Astrocyte (in vitro differentiated cells and primary cell): Measurements from ENCODE around the gene CES5A. TPM values are rescaled to one million over a fixed set of nuclear protein-coding genes. Genes with fewer than 3 reads are reported as not detected.

Experiments
- DNase-seq: peaks from one replicate; pipeline ENCODE4 v3.0.0-alpha.2; 2010; ENCODE audit warnings: low read depth
- FAIRE-seq: peaks from 2 replicates; lab custom pipeline; 2011; peaks lifted over from hg19 to GRCh38; lab: Jason Lieb, UNC
- H2AFZ ChIP-seq: 2 replicates; pipeline ENCODE4 v1.6.0; 2012; ENCODE audit warnings: low read depth, low read length, inconsistent platforms
- H3K27ac ChIP-seq: 2 replicates; pipeline ENCODE4 v1.5.1; 2011; ENCODE audit warnings: low read depth, low read length, inconsistent platforms
- H3K27me3 ChIP-seq: 2 replicates; pipeline ENCODE4 v1.6.0; 2011; ENCODE audit warnings: low read length, inconsistent platforms; ENCODE audit not compliant: insufficient read depth
- H3K36me3 ChIP-seq: 2 replicates; pipeline ENCODE4 v1.5.1; 2011; ENCODE audit warnings: low read length, inconsistent platforms; ENCODE audit not compliant: insufficient read depth
- H3K4me1 ChIP-seq: 2 replicates; pipeline ENCODE4 v1.5.1; 2011; ENCODE audit warnings: low read length, inconsistent platforms; ENCODE audit not compliant: insufficient read depth
- H3K4me2 ChIP-seq: 2 replicates; pipeline ENCODE4 v1.6.0; 2012; ENCODE audit warnings: low read length, inconsistent platforms
- H3K4me3 ChIP-seq: 2 replicates; pipeline ENCODE4 v1.5.1; 2011; ENCODE audit warnings: low read depth, mild to moderate bottlenecking, low read length, inconsistent platforms; ENCODE audit not compliant: insufficient read depth
- H3K79me2 ChIP-seq: 2 replicates; pipeline ENCODE4 v1.6.0; 2012; ENCODE audit warnings: mild to moderate bottlenecking, low read length, inconsistent platforms; ENCODE audit not compliant: insufficient read depth
- H3K9ac ChIP-seq: 2 replicates; pipeline ENCODE4 v1.6.0; 2012; ENCODE audit warnings: mild to moderate bottlenecking, low read length, inconsistent platforms
- H3K9me3 ChIP-seq: 2 replicates; pipeline ENCODE4 v1.5.1; 2012; ENCODE audit warnings: low read depth, mild to moderate bottlenecking, low read length, inconsistent platforms; ENCODE audit not compliant: insufficient read depth
- H4K20me1 ChIP-seq: 2 replicates; pipeline ENCODE4 v1.6.0; 2012; ENCODE audit warnings: low read length, inconsistent platforms; ENCODE audit not compliant: insufficient read depth
- H3K27ac Mint-ChIP-seq: one replicate; pipeline ENCODE4 v1.8.0; 2021; ENCODE audit warnings: mild to moderate bottlenecking, mixed read lengths; ENCODE audit not compliant: unreplicated experiment
- H3K27me3 Mint-ChIP-seq: one replicate; pipeline ENCODE4 v1.8.0; 2021; ENCODE audit warnings: low read depth, mixed read lengths; ENCODE audit not compliant: unreplicated experiment
- H3K36me3 Mint-ChIP-seq: one replicate; pipeline ENCODE4 v1.8.0; 2021; ENCODE audit warnings: low read depth, mixed read lengths; ENCODE audit not compliant: unreplicated experiment
- H3K4me1 Mint-ChIP-seq: one replicate; pipeline ENCODE4 v1.8.0; 2021; ENCODE audit warnings: low read depth, mixed read lengths; ENCODE audit not compliant: unreplicated experiment
- H3K4me3 Mint-ChIP-seq: one replicate; pipeline ENCODE4 v1.8.0; 2021; ENCODE audit warnings: mild to moderate bottlenecking, moderate library complexity, mixed read lengths; ENCODE audit not compliant: unreplicated experiment
- H3K9me3 Mint-ChIP-seq: one replicate; pipeline ENCODE4 v1.8.0; 2021; ENCODE audit warnings: mild to moderate bottlenecking, mixed read lengths; ENCODE audit not compliant: unreplicated experiment
- EZH2 ChIP-seq: IDR thresholded peaks from 2 replicates; pipeline ENCODE4 v1.6.1; 2012; ENCODE audit warnings: mild to moderate bottlenecking, low read length, inconsistent platforms; ENCODE audit not compliant: insufficient read depth
- total RNA-seq: library from RNA; stranded (reverse); gene quantifications from 2 replicates; pipeline ENCODE4 v1.2.1, GENCODE V29; 2021
- TF ChIP-seq, protein P1 (sequence below): IDR thresholded peaks from 2 replicates; pipeline ENCODE4 v1.5.1; 2011; ENCODE audit warnings: low read depth, mild to moderate bottlenecking, inconsistent platforms, low read length, moderate library complexity; ENCODE audit not compliant: insufficient read depth

The CES5A gene
- total RNA-seq, 1 donor from 2014 or later: not detected

DNA sequence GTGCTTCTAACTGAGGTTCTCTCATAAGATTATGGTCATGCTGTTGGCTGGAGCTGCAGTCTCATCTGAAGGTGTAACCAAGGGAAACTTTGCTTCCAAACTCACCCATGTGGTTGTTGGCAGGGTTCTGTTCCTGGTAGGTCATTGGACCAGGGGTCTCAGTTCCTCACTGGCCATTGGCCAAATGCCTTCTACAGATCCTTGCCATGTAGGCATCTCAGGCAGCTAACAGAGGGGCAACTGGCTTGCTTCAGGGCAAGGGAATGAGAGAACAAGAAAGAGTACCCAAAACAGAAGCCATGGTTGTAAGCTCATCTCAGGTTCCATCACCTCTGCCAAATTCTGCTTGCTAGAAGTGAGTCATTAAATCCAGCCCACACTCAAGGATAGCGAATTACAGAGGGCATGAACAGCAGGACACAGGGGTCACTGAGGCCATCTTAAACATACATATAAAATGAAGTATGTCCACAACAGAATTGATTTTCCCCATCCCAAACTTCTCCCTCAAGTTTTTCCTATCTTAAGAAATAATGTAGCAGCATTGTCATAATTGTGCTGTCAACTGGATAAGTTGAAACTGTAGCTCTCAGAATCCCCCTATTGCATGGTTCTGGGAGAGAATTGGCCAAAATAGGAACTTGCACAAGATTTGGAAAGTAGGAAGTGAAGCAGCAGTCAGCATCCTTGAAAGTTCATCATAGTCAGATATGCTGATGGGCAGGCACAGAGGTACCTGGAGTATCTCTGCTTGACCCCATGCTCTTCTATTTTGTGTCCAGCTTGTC lies 42.4 kb upstream of the CES5A start:
- no peaks in the 10 kb centered on the region for H3K4me1 ChIP-seq
- no peaks in the 10 kb centered on the region for H3K36me3 Mint-ChIP-seq
- no peak overlapping the region for H3K4me2 ChIP-seq
- no peak overlapping the region for H3K27ac Mint-ChIP-seq
- H3K9me3 Mint-ChIP-seq: peaks cover 1% of the 10 kb centered on the region
- no peak overlapping the region for H3K27ac ChIP-seq
- DNase-seq (no peak), FAIRE-seq (no peak)
- no peak overlapping the region for H3K4me3 ChIP-seq
- peaks cover 3% of the 10 kb centered on the region for H3K4me1 Mint-ChIP-seq
- no peaks in the 10 kb centered on the region for H3K9me3 ChIP-seq
- no peaks in the 10 kb centered on the region for H3K36me3 ChIP-seq
- H4K20me1 ChIP-seq: no peaks in the 10 kb centered on the region
- TF ChIP-seq EZH2: no peak
- TF ChIP-seq, protein P1, sequence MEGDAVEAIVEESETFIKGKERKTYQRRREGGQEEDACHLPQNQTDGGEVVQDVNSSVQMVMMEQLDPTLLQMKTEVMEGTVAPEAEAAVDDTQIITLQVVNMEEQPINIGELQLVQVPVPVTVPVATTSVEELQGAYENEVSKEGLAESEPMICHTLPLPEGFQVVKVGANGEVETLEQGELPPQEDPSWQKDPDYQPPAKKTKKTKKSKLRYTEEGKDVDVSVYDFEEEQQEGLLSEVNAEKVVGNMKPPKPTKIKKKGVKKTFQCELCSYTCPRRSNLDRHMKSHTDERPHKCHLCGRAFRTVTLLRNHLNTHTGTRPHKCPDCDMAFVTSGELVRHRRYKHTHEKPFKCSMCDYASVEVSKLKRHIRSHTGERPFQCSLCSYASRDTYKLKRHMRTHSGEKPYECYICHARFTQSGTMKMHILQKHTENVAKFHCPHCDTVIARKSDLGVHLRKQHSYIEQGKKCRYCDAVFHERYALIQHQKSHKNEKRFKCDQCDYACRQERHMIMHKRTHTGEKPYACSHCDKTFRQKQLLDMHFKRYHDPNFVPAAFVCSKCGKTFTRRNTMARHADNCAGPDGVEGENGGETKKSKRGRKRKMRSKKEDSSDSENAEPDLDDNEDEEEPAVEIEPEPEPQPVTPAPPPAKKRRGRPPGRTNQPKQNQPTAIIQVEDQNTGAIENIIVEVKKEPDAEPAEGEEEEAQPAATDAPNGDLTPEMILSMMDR: no peak
- no peaks in the 10 kb centered on the region for H3K79me2 ChIP-seq
- H3K4me3 Mint-ChIP-seq: no peak overlapping the region
- H3K27me3 Mint-ChIP-seq: peaks cover 5% of the 10 kb centered on the region
- H2AFZ ChIP-seq: no peak overlapping the region
- no peaks in the 10 kb centered on the region for H3K27me3 ChIP-seq
- H3K9ac ChIP-seq: no peak overlapping the region

DNA sequence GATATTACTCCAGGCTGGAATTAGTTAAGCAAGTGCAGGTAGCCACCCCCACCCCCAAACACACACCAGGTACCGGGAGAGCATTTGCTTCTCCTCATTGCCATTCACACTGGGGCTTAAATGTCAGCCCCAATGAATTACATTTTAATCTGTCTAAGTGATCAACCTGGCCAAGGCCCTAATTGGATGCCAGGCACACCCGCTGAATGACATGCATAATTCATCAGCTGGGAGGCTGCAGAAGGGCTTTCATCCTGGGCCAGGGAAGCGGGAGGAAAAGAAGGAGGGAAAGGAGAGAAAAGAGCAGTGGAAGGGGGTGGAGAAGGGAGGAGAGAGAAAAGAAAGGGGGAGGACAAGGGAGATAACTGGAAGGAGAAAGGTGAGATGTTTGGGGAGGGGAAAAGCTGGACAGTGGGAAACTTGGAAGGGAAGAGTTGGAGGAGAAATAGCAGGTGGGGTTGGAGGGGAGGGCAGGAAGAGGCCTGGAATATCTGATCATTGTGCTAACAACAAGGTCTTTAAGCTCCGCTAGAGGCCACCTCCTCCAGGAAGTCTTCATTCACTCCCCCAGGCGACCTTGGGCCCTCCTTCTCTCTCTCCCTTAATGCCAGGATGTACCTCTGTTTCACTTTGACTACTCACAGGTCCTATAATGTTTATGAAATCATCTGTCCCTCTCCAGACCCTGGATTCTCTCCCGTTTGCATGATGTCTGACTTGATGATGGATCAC lies 40.1 kb upstream of the CES5A start:
- Histone ChIP-seq H3K79me2 (no peaks in the 10 kb centered on the region), H3K36me3 (no peaks in the 10 kb centered on the region), H3K4me2 (no peak overlapping the region), H3K27me3 (no peaks in the 10 kb centered on the region), H3K9me3 (no peaks in the 10 kb centered on the region), H2AFZ (no peak overlapping the region), H3K9ac (no peak overlapping the region), H4K20me1 (no peaks in the 10 kb centered on the region), H3K4me3 (no peak overlapping the region), H3K4me1 (no peaks in the 10 kb centered on the region), H3K27ac (no peak overlapping the region)
- peaks cover 3% of the 10 kb centered on the region for H3K4me1 Mint-ChIP-seq
- H3K27ac Mint-ChIP-seq: no peak overlapping the region
- H3K9me3 Mint-ChIP-seq: no peaks in the 10 kb centered on the region
- no peak for FAIRE-seq
- no peaks in the 10 kb centered on the region for H3K36me3 Mint-ChIP-seq
- H3K4me3 Mint-ChIP-seq: no peak overlapping the region
- peaks cover 20% of the 10 kb centered on the region for H3K27me3 Mint-ChIP-seq
- TF ChIP-seq, protein P1: no peak
- no peak for DNase-seq

DNA sequence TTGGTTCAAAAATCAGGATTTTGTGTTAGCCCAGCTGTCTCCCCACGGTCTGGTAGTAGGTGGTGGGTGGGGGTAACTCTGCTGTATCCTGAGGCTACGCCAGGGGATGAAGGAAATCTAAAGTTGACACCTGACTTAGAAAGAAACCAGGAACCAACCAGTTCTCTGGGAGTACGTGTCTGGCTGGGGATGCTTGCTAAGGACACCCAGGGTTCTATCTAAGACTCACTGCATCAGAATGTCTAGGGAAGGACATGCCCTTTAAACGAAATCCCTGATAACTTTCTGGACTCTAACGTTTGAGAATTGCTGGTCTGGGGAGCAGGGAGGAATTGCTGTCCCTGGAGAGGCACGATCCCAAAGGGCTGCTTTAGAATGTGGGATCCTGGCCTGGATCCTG lies 39.2 kb upstream of the CES5A start:
- Histone ChIP-seq H3K4me3 (no peak overlapping the region), H3K79me2 (no peaks in the 10 kb centered on the region), H3K9me3 (no peaks in the 10 kb centered on the region), H3K4me2 (no peak overlapping the region), H3K27ac (no peak overlapping the region), H2AFZ (no peak overlapping the region), H3K4me1 (no peaks in the 10 kb centered on the region), H3K9ac (no peak overlapping the region), H3K27me3 (no peaks in the 10 kb centered on the region), H4K20me1 (no peaks in the 10 kb centered on the region), H3K36me3 (no peaks in the 10 kb centered on the region)
- Mint-ChIP-seq H3K4me1 (peaks cover 3% of the 10 kb centered on the region), H3K36me3 (no peaks in the 10 kb centered on the region), H3K4me3 (no peak overlapping the region), H3K27me3 (peaks cover 22% of the 10 kb centered on the region), H3K27ac (no peak overlapping the region), H3K9me3 (no peaks in the 10 kb centered on the region)
- TF ChIP-seq, protein P1: no peak
- TF ChIP-seq EZH2: no peak
- DNase-seq: no peak
- FAIRE-seq: no peak
